Suprapubic skin (tissue), 3 donors: Measurements from ENCODE around the gene CDHR3.

ENCODE experiments used
- CTCF ChIP-seq, 2 donors: fragments of 200-600 bp in 1 of 2; fragments of 450-650 bp in 1 of 2; sonication (generic) in 1 of 2; IDR thresholded peaks; one replicate each; pipeline ENCODE4 v1.5.1; 2016 to 2019; ENCODE audit warnings: antibody characterized with exemption in 2 of 2, mild to moderate bottlenecking in 1 of 2, moderate library complexity in 1 of 2
- POLR2A ChIP-seq, 2 donors: fragments of 450-650 bp; IDR thresholded peaks; one replicate each; pipeline ENCODE4 v1.6.1; 2017; ENCODE audit warnings: antibody characterized with exemption in 2 of 2, mild to moderate bottlenecking in 2 of 2, moderate library complexity in 2 of 2

DNA sequence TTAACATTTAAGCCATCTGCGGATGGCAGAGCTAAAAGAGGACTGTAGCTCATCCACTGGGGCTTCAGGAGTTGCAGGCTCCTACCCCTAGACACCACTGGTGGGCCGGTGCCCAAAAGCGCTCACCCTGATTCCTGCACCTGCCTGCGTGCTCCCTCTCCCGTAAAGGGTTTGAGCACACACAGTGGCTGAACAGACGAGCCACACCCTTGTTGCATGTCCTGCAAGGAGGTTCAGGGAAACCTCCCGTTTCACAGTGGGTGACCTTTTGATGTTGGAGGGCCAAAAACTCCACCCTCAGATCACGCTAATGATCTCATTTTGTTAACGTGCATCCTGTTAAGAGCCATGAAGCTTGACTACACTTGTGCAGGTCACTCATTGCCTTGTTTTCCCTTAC is 111.2 kb downstream of the CDHR3 start:
- TF ChIP-seq CTCF (IDR thresholded peaks at IDR 0.05) = no peak
- TF ChIP-seq POLR2A (IDR thresholded peaks at IDR 0.05) = no peak
